K562 (cell line): ENCODE data around the gene SHFL. TPM values are rescaled to one million over a fixed set of nuclear protein-coding genes. Genes with fewer than 3 reads are reported as not detected.

ENCODE experiments used
- ATAC-seq: fragments of 200-7000 bp; cut with Tn5 transposase; 3 replicates; pipeline ENCODE4 v1.9.1; 2020; ENCODE audit warnings: moderate library complexity
- BruUV-seq: library from RNA; stranded (reverse); fragments of 400-500 nt; replicated peaks from 2 replicates; lab custom pipeline; 2021; lab: Mats Ljungman, UMichigan
- CTCF ChIA-PET: fragments of 300-600 bp; formaldehyde crosslinking; extraction: SDS; loops from one replicate; lab custom pipeline; 2021; ENCODE audit warnings: low intra/inter-chr PET ratio; lab: Yijun Ruan, JAX
- POLR2A ChIA-PET: fragments of 300-600, 350-650 bp; sonication (Branson Sonifier 250); formaldehyde crosslinking; extraction: SDS; loops from one replicate; lab custom pipeline; 2021; ENCODE audit warnings: antibody characterized with exemption, inconsistent platforms; lab: Yijun Ruan, JAX
- DNase-seq, 4 experiments: peaks; one replicate each; pipeline versions ENCODE4 v3.0.0 to v3.0.0-alpha.2; 2011 to 2018; ENCODE audit warnings: low spot score in 3 of 4, mixed read lengths in 3 of 4; ENCODE audit errors: extremely low read depth in 1 of 4
- FAIRE-seq: peaks from 2 replicates; lab custom pipeline; 2011; peaks lifted over from hg19 to GRCh38; lab: Jason Lieb, UNC
- H2AFZ ChIP-seq: 2 replicates; pipeline ENCODE4 v1.6.0; 2011; ENCODE audit warnings: low read depth, low read length, control low read depth, inconsistent platforms
- H3K27ac ChIP-seq: fragments of 200-600 bp; 3 replicates; pipeline ENCODE4 v1.8.0; 2011; ENCODE audit warnings: low read depth, mild to moderate bottlenecking, control low read depth, inconsistent platforms, low read length, moderate library complexity, mixed read lengths; ENCODE audit errors: extremely low read depth
- H3K27me3 ChIP-seq, 2 experiments: fragments of 300-600 bp in 1 of 2; 2 replicates in 1 of 2; 3 replicates in 1 of 2; pipeline versions ENCODE4 v1.6.0 to v1.8.0; 2011; ENCODE audit warnings: inconsistent platforms in 2 of 2, low read length in 2 of 2, mild to moderate bottlenecking in 1 of 2, mixed read lengths in 1 of 2, moderate library complexity in 1 of 2; ENCODE audit not compliant: control insufficient read depth in 2 of 2, insufficient read depth in 2 of 2
- H3K36me3 ChIP-seq: fragments of 300-600 bp; 3 replicates; pipeline ENCODE4 v1.8.0; 2011; ENCODE audit warnings: mild to moderate bottlenecking, low read length, inconsistent platforms; ENCODE audit not compliant: control insufficient read depth, insufficient read depth
- H3K4me1 ChIP-seq, 2 experiments: fragments of 200-600 bp in 1 of 2; replicated peaks in 1 of 2; 2 replicates in 1 of 2; 3 replicates in 1 of 2; pipeline versions ENCODE4 v1.5.1 to v1.8.0; 2011; ENCODE audit warnings: inconsistent platforms in 2 of 2, low read length in 2 of 2, mild to moderate bottlenecking in 1 of 2, mixed read lengths in 1 of 2, moderate library complexity in 1 of 2; ENCODE audit not compliant: control insufficient read depth in 2 of 2, insufficient read depth in 2 of 2
- H3K4me2 ChIP-seq: 2 replicates; pipeline ENCODE4 v1.6.1; 2011; ENCODE audit warnings: low read length, control low read depth, inconsistent platforms, mixed read lengths; ENCODE audit not compliant: insufficient read depth
- H3K4me3 ChIP-seq: fragments of 200-600 bp; sonication (generic), shearing (Covaris generic); 2 replicates; pipeline ENCODE4 v1.5.1; 2016; ENCODE audit warnings: control low read depth, inconsistent platforms
- H3K79me2 ChIP-seq: fragments of 200-600 bp; 3 replicates; pipeline ENCODE4 v1.8.0; 2011; ENCODE audit warnings: low read length, inconsistent platforms; ENCODE audit not compliant: control insufficient read depth, insufficient read depth
- H3K9ac ChIP-seq, 2 experiments: 2 replicates each; pipeline versions ENCODE4 v1.6.0 to v1.6.1; 2011; ENCODE audit warnings: low read depth in 2 of 2, low read length in 2 of 2, control low read depth in 1 of 2, inconsistent platforms in 1 of 2, mild to moderate bottlenecking in 1 of 2, mixed read lengths in 1 of 2; ENCODE audit not compliant: insufficient read depth in 1 of 2
- H3K9me1 ChIP-seq: one replicate; pipeline ENCODE4 v1.6.0; 2011; ENCODE audit warnings: inconsistent platforms, mild to moderate bottlenecking, low read length, moderate library complexity; ENCODE audit not compliant: control insufficient read depth, insufficient read depth
- H3K9me3 ChIP-seq: replicated peaks from 2 replicates; pipeline ENCODE4 v1.5.1; 2011; ENCODE audit warnings: low read depth, low read length, inconsistent platforms; ENCODE audit not compliant: control insufficient read depth, insufficient read depth
- H4K20me1 ChIP-seq: replicated peaks from 2 replicates; pipeline ENCODE4 v1.6.1; 2011; ENCODE audit warnings: low read length, inconsistent platforms, mixed read lengths; ENCODE audit not compliant: control insufficient read depth, insufficient read depth
- ADNP ChIP-seq: fragments of 200-800 bp; sonication (Bioruptor generic); IDR thresholded peaks from 2 replicates; pipeline ENCODE4 v1.6.1; 2016; ENCODE audit warnings: missing genetic modification characterization, missing compliant biosample characterization
- CBX2 ChIP-seq: fragments of 200-600 bp; sonication (generic); IDR thresholded peaks from one replicate; pipeline ENCODE4 v1.6.1; 2012; ENCODE audit warnings: mild to moderate bottlenecking, low read length, inconsistent platforms; ENCODE audit not compliant: insufficient read depth, poor library complexity, severe bottlenecking
- ESRRA ChIP-seq: fragments of 450-650 bp; IDR thresholded peaks from 2 replicates; pipeline ENCODE4 v1.6.1; 2014; ENCODE audit warnings: low read depth, mild to moderate bottlenecking, moderate library complexity, borderline replicate concordance
- ETS2 ChIP-seq: IDR thresholded peaks from 2 replicates; pipeline ENCODE4 v1.6.1; 2016; ENCODE audit warnings: borderline replicate concordance, missing genetic modification characterization, mild to moderate bottlenecking, moderate library complexity, missing compliant biosample characterization; ENCODE audit not compliant: poor library complexity, severe bottlenecking
- MAFK ChIP-seq: IDR thresholded peaks from 2 replicates; pipeline ENCODE4 v1.6.1; 2011; ENCODE audit warnings: low read length, improper control_type of control experiment
- PRMT5 ChIP-seq: sonication (generic); formaldehyde crosslinking; IDR thresholded peaks from 2 replicates; pipeline ENCODE4 v1.5.0; 2020; ENCODE audit warnings: missing genetic modification reagents
- SAFB ChIP-seq: fragments of 200-400 bp; formaldehyde crosslinking; IDR thresholded peaks from 2 replicates; pipeline ENCODE4 v1.6.1; 2017; ENCODE audit warnings: low read depth, low read length, borderline replicate concordance
- ZFX ChIP-seq: sonication (generic); formaldehyde crosslinking; IDR thresholded peaks from 2 replicates; pipeline ENCODE4 v1.8.0; 2022; ENCODE audit warnings: mild to moderate bottlenecking, missing genetic modification reagents, moderate library complexity
- ZNF224 ChIP-seq: sonication (generic); formaldehyde crosslinking; IDR thresholded peaks from 2 replicates; pipeline ENCODE4 v1.8.0; 2022; ENCODE audit warnings: mild to moderate bottlenecking, missing genetic modification reagents
- ZNF408 ChIP-seq: fragments of 250-450 bp; sonication (Bioruptor Pico); IDR thresholded peaks from 2 replicates; pipeline ENCODE4 v1.4.0; 2020; ENCODE audit warnings: low read depth, mild to moderate bottlenecking, moderate library complexity
- ZNF695 ChIP-seq: fragments of 450-650 bp; formaldehyde crosslinking; IDR thresholded peaks from 2 replicates; pipeline ENCODE4 v1.4.0; 2020; ENCODE audit warnings: mild to moderate bottlenecking, moderate library complexity
- WGBS: fragments of 100-300 bp; shearing (Covaris generic); methylation state at CpG from one replicate; pipeline ENCODE4 v1.1.6; 2016; ENCODE audit warnings: low coverage, mixed read lengths; ENCODE audit not compliant: insufficient coverage; ENCODE audit errors: missing lambda C conversion rate; 5-methylcytosine and 5-hydroxymethylcytosine counted together
- in situ Hi-C: fragments of 300-500 bp; cut with MboI; formaldehyde crosslinking; loops from 4 replicates; pipeline ENCODE4 v1.15.0; 2018; ENCODE audit warnings: inconsistent platforms, mixed read lengths
- intact Hi-C: fragments of 100-400 bp; cut with micrococcal nuclease; formaldehyde crosslinking; loops from 2 replicates; pipeline ENCODE4 v1.14.2; 2022
- polyA plus RNA-seq, 8 experiments: library from polyadenylated mRNA; depleted of rRNA in 4 of 8; stranded (reverse) in 5 of 8; unstranded in 3 of 8; fragments of >200 nt; fragmentation: Nextera tagmentation in 2 of 8; fragmentation: Illumina TruSeq in 1 of 8; extraction: Ambion mirVana in 2 of 8; extraction: Trizol in 1 of 8; gene quantifications; 2 replicates each; pipeline versions ENCODE4 v1.2.1 to v1.2.3, GENCODE V29; 2011 to 2014; ENCODE audit warnings: inconsistent platforms in 1 of 8, missing spikeins in 1 of 8
- total RNA-seq, 7 experiments: library from RNA; depleted of rRNA in 6 of 7; stranded (reverse); fragments of >200 nt in 6 of 7; fragmentation: Illumina TruSeq in 2 of 7; extraction: Trizol in 2 of 7; gene quantifications; 2 replicates each; pipeline versions ENCODE4 v1.2.1 to v1.2.3, GENCODE V29; 2011 to 2021; ENCODE audit warnings: low replicate concordance in 1 of 7
- TF ChIP-seq, protein P1 (sequence below): fragments of 450-650 bp; formaldehyde crosslinking; IDR thresholded peaks from 2 replicates; pipeline ENCODE4 v1.4.0; 2022; ENCODE audit warnings: missing genetic modification characterization
- TF ChIP-seq, protein P2 (sequence below): IDR thresholded peaks from 2 replicates; pipeline ENCODE4 v1.6.1; 2011; ENCODE audit not compliant: insufficient read length; ENCODE audit errors: extremely low read depth
- TF ChIP-seq, protein P3 (sequence below): fragments of 450-650 bp; IDR thresholded peaks from one replicate; pipeline ENCODE4 v1.6.1; 2018; ENCODE audit warnings: mild to moderate bottlenecking, moderate library complexity; ENCODE audit not compliant: partially characterized antibody
- TF ChIP-seq, protein P4 (sequence below): fragments of 450-650 bp; IDR thresholded peaks from 2 replicates; pipeline ENCODE4 v1.6.1; 2017; ENCODE audit warnings: mild to moderate bottlenecking, moderate library complexity
- TF ChIP-seq, protein P5 (sequence below): fragments of 250-450 bp; sonication (Bioruptor Pico); IDR thresholded peaks from 2 replicates; pipeline ENCODE4 v1.4.0; 2020

Gene SHFL
- total and polyA plus RNA-seq, 9 of the 15 experiments (the other 6 are each of a cell fraction or from before 2014, with no cell fraction given), result 1.5 to 25.7 (median 13.0) TPM

DNA sequence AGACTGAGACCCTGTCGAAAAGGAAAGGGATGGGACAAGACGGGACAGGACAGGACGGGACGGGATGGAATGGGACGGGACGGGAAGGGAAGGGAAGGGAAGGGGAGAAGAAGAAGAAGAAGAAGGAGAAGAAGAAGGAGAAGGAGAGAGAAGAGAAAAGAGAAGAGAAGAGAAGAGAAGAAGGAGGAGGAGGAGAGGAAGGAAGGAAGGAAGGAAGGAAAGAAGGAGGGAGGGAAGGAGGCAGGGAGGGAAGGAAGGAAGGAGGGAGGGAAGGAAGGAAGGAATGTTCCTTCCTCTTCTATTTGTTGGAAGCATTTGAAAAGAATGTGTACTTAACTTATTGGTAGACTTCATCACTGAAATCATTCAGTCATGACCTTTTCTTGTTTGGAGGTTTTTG lies 9.6 kb upstream of the SHFL start (continued):
- TF ChIP-seq, protein P1, sequence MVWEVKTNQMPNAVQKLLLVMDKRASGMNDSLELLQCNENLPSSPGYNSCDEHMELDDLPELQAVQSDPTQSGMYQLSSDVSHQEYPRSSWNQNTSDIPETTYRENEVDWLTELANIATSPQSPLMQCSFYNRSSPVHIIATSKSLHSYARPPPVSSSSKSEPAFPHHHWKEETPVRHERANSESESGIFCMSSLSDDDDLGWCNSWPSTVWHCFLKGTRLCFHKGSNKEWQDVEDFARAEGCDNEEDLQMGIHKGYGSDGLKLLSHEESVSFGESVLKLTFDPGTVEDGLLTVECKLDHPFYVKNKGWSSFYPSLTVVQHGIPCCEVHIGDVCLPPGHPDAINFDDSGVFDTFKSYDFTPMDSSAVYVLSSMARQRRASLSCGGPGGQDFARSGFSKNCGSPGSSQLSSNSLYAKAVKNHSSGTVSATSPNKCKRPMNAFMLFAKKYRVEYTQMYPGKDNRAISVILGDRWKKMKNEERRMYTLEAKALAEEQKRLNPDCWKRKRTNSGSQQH (CRISPR knock-in tag), result 0 out of 2 replicates have a peak, but pooled peaks have one; percentile 36

DNA sequence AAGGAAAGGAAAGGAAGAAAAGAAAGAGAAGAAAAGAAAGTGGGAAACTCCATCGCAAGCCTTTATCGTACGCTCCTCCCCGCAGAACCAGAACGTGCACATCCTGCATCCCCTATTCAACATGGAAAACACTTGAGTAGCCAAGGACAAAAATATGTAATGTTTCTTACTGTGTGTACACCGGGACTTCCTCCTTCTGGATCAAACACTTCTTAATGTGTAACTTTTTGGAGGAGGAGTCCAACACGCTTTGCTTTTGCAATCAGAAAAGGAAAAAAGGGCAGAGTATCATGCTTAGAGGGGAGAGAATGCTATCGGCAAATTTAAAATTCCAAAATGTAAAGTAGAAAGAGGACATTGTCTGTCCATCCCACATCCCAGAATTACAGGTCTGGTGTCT lies 7.8 kb upstream of the SHFL start:
- in situ Hi-C loops, result no loop called here
- no peak for TF ChIP-seq MAFK
- TF ChIP-seq, protein P2, sequence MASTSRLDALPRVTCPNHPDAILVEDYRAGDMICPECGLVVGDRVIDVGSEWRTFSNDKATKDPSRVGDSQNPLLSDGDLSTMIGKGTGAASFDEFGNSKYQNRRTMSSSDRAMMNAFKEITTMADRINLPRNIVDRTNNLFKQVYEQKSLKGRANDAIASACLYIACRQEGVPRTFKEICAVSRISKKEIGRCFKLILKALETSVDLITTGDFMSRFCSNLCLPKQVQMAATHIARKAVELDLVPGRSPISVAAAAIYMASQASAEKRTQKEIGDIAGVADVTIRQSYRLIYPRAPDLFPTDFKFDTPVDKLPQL, result no peak
- TF ChIP-seq, protein P3, sequence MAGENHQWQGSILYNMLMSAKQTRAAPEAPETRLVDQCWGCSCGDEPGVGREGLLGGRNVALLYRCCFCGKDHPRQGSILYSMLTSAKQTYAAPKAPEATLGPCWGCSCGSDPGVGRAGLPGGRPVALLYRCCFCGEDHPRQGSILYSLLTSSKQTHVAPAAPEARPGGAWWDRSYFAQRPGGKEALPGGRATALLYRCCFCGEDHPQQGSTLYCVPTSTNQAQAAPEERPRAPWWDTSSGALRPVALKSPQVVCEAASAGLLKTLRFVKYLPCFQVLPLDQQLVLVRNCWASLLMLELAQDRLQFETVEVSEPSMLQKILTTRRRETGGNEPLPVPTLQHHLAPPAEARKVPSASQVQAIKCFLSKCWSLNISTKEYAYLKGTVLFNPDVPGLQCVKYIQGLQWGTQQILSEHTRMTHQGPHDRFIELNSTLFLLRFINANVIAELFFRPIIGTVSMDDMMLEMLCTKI, result no peak
- TF ChIP-seq ZNF408 (CRISPR knock-in tag), result no peak
- no peak for TF ChIP-seq ZFX
- TF ChIP-seq, protein P4, sequence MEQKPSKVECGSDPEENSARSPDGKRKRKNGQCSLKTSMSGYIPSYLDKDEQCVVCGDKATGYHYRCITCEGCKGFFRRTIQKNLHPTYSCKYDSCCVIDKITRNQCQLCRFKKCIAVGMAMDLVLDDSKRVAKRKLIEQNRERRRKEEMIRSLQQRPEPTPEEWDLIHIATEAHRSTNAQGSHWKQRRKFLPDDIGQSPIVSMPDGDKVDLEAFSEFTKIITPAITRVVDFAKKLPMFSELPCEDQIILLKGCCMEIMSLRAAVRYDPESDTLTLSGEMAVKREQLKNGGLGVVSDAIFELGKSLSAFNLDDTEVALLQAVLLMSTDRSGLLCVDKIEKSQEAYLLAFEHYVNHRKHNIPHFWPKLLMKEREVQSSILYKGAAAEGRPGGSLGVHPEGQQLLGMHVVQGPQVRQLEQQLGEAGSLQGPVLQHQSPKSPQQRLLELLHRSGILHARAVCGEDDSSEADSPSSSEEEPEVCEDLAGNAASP, result no peak
- no peak for TF ChIP-seq ESRRA
- no peak for TF ChIP-seq ADNP
- TF ChIP-seq, protein P5, sequence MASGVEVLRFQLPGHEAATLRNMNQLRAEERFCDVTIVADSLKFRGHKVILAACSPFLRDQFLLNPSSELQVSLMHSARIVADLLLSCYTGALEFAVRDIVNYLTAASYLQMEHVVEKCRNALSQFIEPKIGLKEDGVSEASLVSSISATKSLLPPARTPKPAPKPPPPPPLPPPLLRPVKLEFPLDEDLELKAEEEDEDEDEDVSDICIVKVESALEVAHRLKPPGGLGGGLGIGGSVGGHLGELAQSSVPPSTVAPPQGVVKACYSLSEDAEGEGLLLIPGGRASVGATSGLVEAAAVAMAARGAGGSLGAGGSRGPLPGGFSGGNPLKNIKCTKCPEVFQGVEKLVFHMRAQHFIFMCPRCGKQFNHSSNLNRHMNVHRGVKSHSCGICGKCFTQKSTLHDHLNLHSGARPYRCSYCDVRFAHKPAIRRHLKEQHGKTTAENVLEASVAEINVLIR (CRISPR knock-in tag), result no peak
- TF ChIP-seq ZNF224 (CRISPR knock-in tag), result no peak
- no peak for TF ChIP-seq ETS2 (tag)
- TF ChIP-seq PRMT5 (CRISPR knock-in tag), result no peak
- no peak for TF ChIP-seq SAFB
- TF ChIP-seq ZNF695 (CRISPR knock-in tag), result no peak
- TF ChIP-seq CBX2, result no peak

More for the DNA sequence above, 7.8 kb upstream of the SHFL start:
- H3K9me3 ChIP-seq, result peaks cover 3% of the 10 kb centered on the region; the same call in 1 of the 2 replicates
- ChIA-PET CTCF (no interaction called here), POLR2A (no interaction called here)
- H3K9me1 ChIP-seq, result no peaks in the 10 kb centered on the region
- H3K4me2 ChIP-seq, result no peak overlapping the region
- no peak overlapping the region for H3K9ac ChIP-seq
- H3K36me3 ChIP-seq, result no peaks in the 10 kb centered on the region
- no peak overlapping the region for H2AFZ ChIP-seq
- 52% methylated on average over 8 of the region's 8 CpGs for WGBS
- intact Hi-C loops, result no loop called here
- H4K20me1 ChIP-seq, result no peaks in the 10 kb centered on the region
- peaks cover 8 to 11% of the 10 kb centered on the region in 2 experiments for H3K27me3 ChIP-seq
- no peak for DNase-seq
- no TSS peak for BruUV-seq
- H3K4me1 ChIP-seq, result no peaks in the 10 kb centered on the region; a peak in 1 of 5 replicates
- no peak overlapping the region for H3K4me3 ChIP-seq
- no peak overlapping the region for H3K27ac ChIP-seq
- no peaks in the 10 kb centered on the region for H3K79me2 ChIP-seq
- no peak for FAIRE-seq
- ATAC-seq, result no peak
